ENCODE measurements around the gene STK31.

GRCh38 chr7:23713285-23714149 lies 3.5 kb downstream of the STK31 start:
- TF ChIP-seq CTCF (IDR thresholded peaks at IDR 0.05; ENCODE audit: borderline replicate concordance, extremely low read depth, low read length, poor library complexity, severe bottlenecking) (no peak), EZH2 (IDR thresholded peaks at IDR 0.05; ENCODE audit: borderline replicate concordance, low read depth, low read length, severe bottlenecking) (no peak)
